GM10266 (cell line): ENCODE measurements around the gene KCNMA1.

Experiments used
- DNase-seq: peaks from one replicate; pipeline ENCODE4 v3.0.0; 2012; ENCODE audit errors: extremely low spot score
- TF ChIP-seq, protein P1 (sequence below): IDR thresholded peaks from 2 replicates; pipeline ENCODE4 v1.5.1; 2012; ENCODE audit warnings: mild to moderate bottlenecking, low read depth; ENCODE audit not compliant: control insufficient read depth, insufficient read depth; ENCODE audit errors: missing control alignments

Gene KCNMA1

DNA sequence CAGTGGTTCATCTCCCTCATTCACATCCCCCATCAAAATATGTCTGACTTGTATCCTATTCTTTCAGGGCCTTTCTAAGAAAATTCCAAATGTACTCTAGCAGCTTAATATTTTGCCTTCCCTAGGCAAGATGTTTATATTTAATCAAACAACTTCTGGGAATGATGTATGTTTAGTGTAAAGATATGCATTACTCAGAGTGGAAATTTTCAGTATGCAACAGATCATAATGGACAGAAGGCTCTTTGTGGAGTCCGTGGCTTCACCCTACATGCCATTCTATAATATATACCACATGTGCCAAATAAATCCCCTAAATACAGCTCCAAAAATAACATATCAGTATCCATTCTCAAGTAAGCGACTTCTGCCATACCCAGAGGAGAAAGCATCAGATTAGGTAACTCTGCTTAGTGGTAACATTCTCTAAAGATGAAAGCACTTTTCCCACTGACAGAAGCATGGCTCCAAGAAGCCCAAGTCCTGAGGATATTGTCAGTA, 316.6 kb downstream of the KCNMA1 start:
- no peak for DNase-seq

DNA sequence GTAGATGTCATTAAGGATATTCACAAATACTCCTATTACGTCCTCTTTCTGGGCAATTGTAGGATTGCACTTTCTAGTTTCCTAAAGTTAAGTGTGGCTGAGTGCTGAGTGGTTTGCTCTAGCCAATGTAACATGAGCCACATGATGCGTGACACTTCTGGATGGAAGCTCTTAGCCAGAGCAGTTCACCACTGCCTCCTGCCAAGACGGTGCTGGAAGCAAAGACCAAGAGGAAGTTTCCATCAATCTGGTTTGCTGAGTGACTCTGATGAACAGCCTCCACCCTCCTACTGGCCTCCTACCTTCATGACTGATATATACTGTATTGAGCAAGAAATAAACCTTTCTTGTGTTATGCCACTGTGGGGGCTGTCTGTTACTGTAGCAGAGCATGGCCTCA, 318.1 kb downstream of the KCNMA1 start:
- DNase-seq, result no peak
- TF ChIP-seq, protein P1, sequence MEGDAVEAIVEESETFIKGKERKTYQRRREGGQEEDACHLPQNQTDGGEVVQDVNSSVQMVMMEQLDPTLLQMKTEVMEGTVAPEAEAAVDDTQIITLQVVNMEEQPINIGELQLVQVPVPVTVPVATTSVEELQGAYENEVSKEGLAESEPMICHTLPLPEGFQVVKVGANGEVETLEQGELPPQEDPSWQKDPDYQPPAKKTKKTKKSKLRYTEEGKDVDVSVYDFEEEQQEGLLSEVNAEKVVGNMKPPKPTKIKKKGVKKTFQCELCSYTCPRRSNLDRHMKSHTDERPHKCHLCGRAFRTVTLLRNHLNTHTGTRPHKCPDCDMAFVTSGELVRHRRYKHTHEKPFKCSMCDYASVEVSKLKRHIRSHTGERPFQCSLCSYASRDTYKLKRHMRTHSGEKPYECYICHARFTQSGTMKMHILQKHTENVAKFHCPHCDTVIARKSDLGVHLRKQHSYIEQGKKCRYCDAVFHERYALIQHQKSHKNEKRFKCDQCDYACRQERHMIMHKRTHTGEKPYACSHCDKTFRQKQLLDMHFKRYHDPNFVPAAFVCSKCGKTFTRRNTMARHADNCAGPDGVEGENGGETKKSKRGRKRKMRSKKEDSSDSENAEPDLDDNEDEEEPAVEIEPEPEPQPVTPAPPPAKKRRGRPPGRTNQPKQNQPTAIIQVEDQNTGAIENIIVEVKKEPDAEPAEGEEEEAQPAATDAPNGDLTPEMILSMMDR, result no peak

More for the DNA sequence above, 316.6 kb downstream of the KCNMA1 start:
- TF ChIP-seq, protein P1, result no peak

- DNase-seq, result no peak
These were observed 318.9 kb downstream of the KCNMA1 start for GRCh38 chr10:77318739-77319138.

DNA sequence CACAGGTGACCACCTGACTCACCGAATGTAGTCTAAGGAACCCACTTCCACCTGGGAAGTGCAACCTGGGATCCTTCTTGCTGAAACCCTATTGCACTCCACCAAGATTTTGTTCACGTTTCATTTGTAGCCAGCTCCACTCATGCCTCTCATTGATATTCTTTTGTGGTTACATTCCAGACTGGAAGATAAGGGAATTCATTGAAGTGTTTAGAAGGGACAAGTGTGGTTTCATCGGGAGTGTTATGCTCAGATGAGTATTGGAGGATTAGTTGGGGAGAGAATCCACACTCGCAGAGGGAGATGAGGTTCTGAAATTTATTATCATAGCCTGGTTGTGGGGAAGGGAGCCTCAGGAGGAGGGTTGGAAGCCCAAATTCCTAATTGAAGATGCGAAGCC, 320.4 kb downstream of the KCNMA1 start:
- DNase-seq, result no peak
- TF ChIP-seq, protein P1, result no peak

More at GRCh38 chr10:77318739-77319138, 318.9 kb downstream of the KCNMA1 start:
- TF ChIP-seq, protein P1, result no peak

DNA sequence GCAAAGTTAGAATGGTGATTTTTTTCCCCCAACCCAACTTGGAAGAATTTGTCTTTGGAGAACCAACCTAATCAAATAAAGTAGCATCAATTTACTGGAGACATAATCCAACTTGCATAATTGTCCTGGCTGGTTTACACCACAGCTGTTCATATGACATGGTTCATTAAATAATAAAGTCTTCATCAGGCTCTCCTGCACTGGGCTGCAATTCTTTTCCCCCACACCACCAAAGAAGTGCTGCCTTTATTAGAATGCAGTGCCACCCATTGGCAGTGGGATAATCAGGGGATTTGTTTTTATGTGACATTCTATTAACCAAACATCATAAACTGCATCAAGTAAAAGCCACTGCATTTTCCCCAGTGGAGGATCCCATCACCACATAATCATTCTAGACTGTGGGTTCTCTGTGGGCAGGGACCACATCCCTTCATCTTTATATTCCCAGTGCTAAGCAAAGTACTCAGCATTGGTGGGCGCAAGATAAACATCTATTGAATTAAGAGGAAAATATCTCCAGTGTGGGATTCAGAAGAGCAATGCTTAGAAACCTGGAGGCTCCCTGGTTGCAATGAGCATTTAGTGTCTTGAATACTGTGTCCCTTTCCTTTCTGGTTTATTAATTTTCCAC, 322.0 kb downstream of the KCNMA1 start:
- DNase-seq, result no peak
- TF ChIP-seq, protein P1, result no peak

GRCh38 chr10:77313066-77313750, 324.4 kb downstream of the KCNMA1 start:
- TF ChIP-seq, protein P1, result no peak
- DNase-seq, result no peak

DNA sequence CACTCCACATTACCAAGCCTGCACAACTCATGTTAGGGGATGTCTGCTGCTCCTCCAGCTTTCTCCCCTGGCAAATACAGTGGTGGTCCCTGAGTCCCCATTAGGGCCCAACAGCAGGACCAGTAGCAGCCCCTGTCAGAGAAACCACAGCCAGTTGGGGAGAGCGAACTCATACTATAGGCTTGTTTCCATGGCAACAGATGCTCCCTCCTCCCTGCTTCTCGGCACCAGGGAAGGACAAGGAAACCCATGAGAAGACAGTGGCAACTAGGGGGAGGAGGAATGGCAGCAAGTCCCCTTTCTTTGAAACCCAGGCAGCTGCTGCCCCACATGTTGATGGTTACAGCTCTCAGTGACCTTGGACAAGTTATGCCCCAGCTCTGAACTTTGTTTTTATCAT, 326.4 kb downstream of the KCNMA1 start:
- DNase-seq, result no peak
- TF ChIP-seq, protein P1, result no peak
